H1 (cell line): ENCODE measurements around the gene ITGB5. TPM values are rescaled to one million over a fixed set of nuclear protein-coding genes. Genes with fewer than 3 reads are reported as not detected.
A peak's percentile ranks its signal among the peaks of the same experiment; 100 is the strongest.
"Not testable (repeated sequence)": the region's sequence is repeated elsewhere in the genome, so short reads cannot be mapped to it uniquely, and the experiment has no call there.

Experiments
- CTCF ChIA-PET: fragments of 300-600 bp; sonication (Branson Sonifier 250); formaldehyde crosslinking; loops from one replicate; lab custom pipeline; 2021; ENCODE audit not compliant: partially characterized antibody; lab: Charles Lee
- POLR2A ChIA-PET: fragments of 300-600 bp; sonication (Branson Sonifier 250); formaldehyde crosslinking; loops from one replicate; lab custom pipeline; 2021; ENCODE audit warnings: inconsistent platforms; ENCODE audit not compliant: partially characterized antibody; lab: Charles Lee
- DNase-seq, 2 experiments: peaks; one replicate each; pipeline versions ENCODE4 v3.0.0 to v3.0.0-alpha.2; 2010 to 2022; ENCODE audit warnings: low spot score in 2 of 2, low read depth in 1 of 2, mixed read lengths in 1 of 2
- FAIRE-seq: peaks from 2 replicates; lab custom pipeline; 2011; peaks lifted over from hg19 to GRCh38; lab: Jason Lieb, UNC
- H2AFZ ChIP-seq: 2 replicates; pipeline ENCODE4 v1.8.1; 2012; ENCODE audit warnings: low read length, inconsistent platforms
- H2AK5ac ChIP-seq: 2 replicates; pipeline ENCODE4 v1.6.1; 2013; ENCODE audit warnings: low read depth, low read length
- H2BK120ac ChIP-seq: replicated peaks from 2 replicates; pipeline ENCODE3; 2013; ENCODE audit warnings: low read depth, low read length, inconsistent platforms
- H2BK12ac ChIP-seq: 2 replicates; pipeline ENCODE4 v1.6.1; 2013; ENCODE audit warnings: low read depth, low read length
- H2BK15ac ChIP-seq: 2 replicates; pipeline ENCODE4 v1.6.1; 2013; ENCODE audit warnings: low read length
- H2BK20ac ChIP-seq: 2 replicates; pipeline ENCODE4 v1.6.1; 2013; ENCODE audit warnings: low read length
- H2BK5ac ChIP-seq: 2 replicates; pipeline ENCODE4 v1.6.1; 2013; ENCODE audit warnings: low read depth, low read length
- H3K14ac ChIP-seq: 2 replicates; pipeline ENCODE4 v1.6.1; 2013; ENCODE audit warnings: inconsistent platforms; ENCODE audit not compliant: insufficient read length
- H3K18ac ChIP-seq: 2 replicates; pipeline ENCODE4 v1.6.1; 2013; ENCODE audit warnings: low read length; ENCODE audit errors: extremely low read depth
- H3K23ac ChIP-seq: 2 replicates; pipeline ENCODE4 v1.6.1; 2013; ENCODE audit warnings: inconsistent platforms; ENCODE audit not compliant: insufficient read length
- H3K23me2 ChIP-seq: 2 replicates; pipeline ENCODE4 v1.6.1; 2013; ENCODE audit warnings: low read depth, low read length
- H3K27ac ChIP-seq: 2 replicates; pipeline ENCODE4 v1.6.1; 2011; ENCODE audit warnings: low read depth, low read length, inconsistent platforms
- H3K27me3 ChIP-seq, 4 experiments: replicated peaks in 1 of 4; 1 replicate in 1 of 4; 2 replicates in 3 of 4; pipeline versions ENCODE4 v1.6.1 to v1.8.1; 2011 to 2013; ENCODE audit warnings: low read length in 3 of 4, mild to moderate bottlenecking in 3 of 4, inconsistent platforms in 2 of 4, mixed read lengths in 2 of 4, moderate library complexity in 1 of 4; ENCODE audit not compliant: control insufficient read depth in 3 of 4, insufficient read depth in 3 of 4; ENCODE audit errors: extremely low read depth in 1 of 4
- H3K36me3 ChIP-seq, 4 experiments: 2 replicates each; pipeline versions ENCODE4 v1.6.1 to v1.8.1; 2011 to 2013; ENCODE audit warnings: mild to moderate bottlenecking in 4 of 4, low read length in 3 of 4, moderate library complexity in 2 of 4, control low read depth in 1 of 4, inconsistent platforms in 1 of 4; ENCODE audit not compliant: insufficient read depth in 4 of 4, control insufficient read depth in 2 of 4
- H3K4ac ChIP-seq: replicated peaks from 2 replicates; pipeline ENCODE3; 2013; ENCODE audit warnings: low read length, low read depth, mixed read lengths, inconsistent platforms; ENCODE audit not compliant: insufficient read length
- H3K4me1 ChIP-seq, 4 experiments: replicated peaks in 1 of 4; 1 replicate in 1 of 4; 2 replicates in 3 of 4; pipeline versions ENCODE4 v1.6.1 to v1.8.1; 2011 to 2013; ENCODE audit warnings: low read length in 3 of 4, inconsistent platforms in 2 of 4, mixed read lengths in 1 of 4; ENCODE audit not compliant: insufficient read depth in 4 of 4, control insufficient read depth in 3 of 4
- H3K4me2 ChIP-seq, 2 experiments: 2 replicates each; pipeline versions ENCODE4 v1.6.1 to v1.8.1; 2011 to 2013; ENCODE audit warnings: low read depth in 2 of 2, low read length in 2 of 2, control low read depth in 1 of 2, inconsistent platforms in 1 of 2, mild to moderate bottlenecking in 1 of 2; ENCODE audit not compliant: insufficient read depth in 1 of 2
- H3K4me3 ChIP-seq, 4 experiments: fragments of 200-600, 300-600 bp in 1 of 4; sonication (generic), shearing (Covaris generic), sonication (Bioruptor Twin) in 1 of 4; 2 replicates each; pipeline versions ENCODE4 v1.5.1 to v1.8.1; 2011 to 2016; ENCODE audit warnings: low read length in 4 of 4, low read depth in 3 of 4, control low read depth in 2 of 4, inconsistent platforms in 2 of 4, mild to moderate bottlenecking in 2 of 4, mixed read lengths in 1 of 4, moderate library complexity in 1 of 4; ENCODE audit not compliant: insufficient read depth in 2 of 4; ENCODE audit errors: extremely low read depth in 1 of 4
- H3K56ac ChIP-seq: replicated peaks from 2 replicates; pipeline ENCODE3; 2013; ENCODE audit warnings: low read depth, mild to moderate bottlenecking, mixed read lengths, low read length, inconsistent platforms; ENCODE audit not compliant: insufficient read length
- H3K79me1 ChIP-seq: 2 replicates; pipeline ENCODE4 v1.6.1; 2013; ENCODE audit warnings: low read depth, low read length, control low read depth
- H3K79me2 ChIP-seq, 2 experiments: 2 replicates each; pipeline versions ENCODE4 v1.6.1 to v1.8.1; 2012 to 2013; ENCODE audit warnings: low read length in 2 of 2, mild to moderate bottlenecking in 2 of 2, inconsistent platforms in 1 of 2; ENCODE audit not compliant: insufficient read depth in 2 of 2, control insufficient read depth in 1 of 2
- H3K9ac ChIP-seq, 4 experiments: replicated peaks in 1 of 4; 1 replicate in 1 of 4; 2 replicates in 3 of 4; pipeline versions ENCODE4 v1.6.1 to v1.8.1; 2011 to 2013; ENCODE audit warnings: low read depth in 3 of 4, low read length in 3 of 4, control low read depth in 2 of 4, mild to moderate bottlenecking in 2 of 4, moderate library complexity in 2 of 4, inconsistent platforms in 1 of 4; ENCODE audit errors: extremely low read depth in 1 of 4
- H3K9me3 ChIP-seq, 2 experiments: 2 replicates each; pipeline versions ENCODE4 v1.6.1 to v1.8.1; 2012 to 2013; ENCODE audit warnings: mild to moderate bottlenecking in 2 of 2, moderate library complexity in 2 of 2, control low read depth in 1 of 2, inconsistent platforms in 1 of 2, low read depth in 1 of 2, low read length in 1 of 2, mixed read lengths in 1 of 2; ENCODE audit not compliant: insufficient read depth in 2 of 2
- H4K20me1 ChIP-seq, 2 experiments: replicated peaks in 1 of 2; 2 replicates each; pipeline versions ENCODE3 to v1.8.1; 2011 to 2013; ENCODE audit warnings: inconsistent platforms in 2 of 2, low read length in 2 of 2, mild to moderate bottlenecking in 1 of 2; ENCODE audit not compliant: insufficient read depth in 2 of 2, control insufficient read depth in 1 of 2
- H4K5ac ChIP-seq: 2 replicates; pipeline ENCODE4 v1.6.1; 2013; ENCODE audit warnings: low read length, low read depth, mixed read lengths, inconsistent platforms; ENCODE audit not compliant: insufficient read length
- H4K8ac ChIP-seq: 2 replicates; pipeline ENCODE4 v1.8.0; 2013; ENCODE audit warnings: mild to moderate bottlenecking, moderate library complexity, low read length, inconsistent platforms; ENCODE audit not compliant: insufficient read depth; ENCODE audit errors: extremely low read depth
- H4K91ac ChIP-seq: replicated peaks from 2 replicates; pipeline ENCODE3; 2013; ENCODE audit warnings: low read length, mixed read lengths, inconsistent platforms; ENCODE audit not compliant: insufficient read length
- ASH2L ChIP-seq: fragments of 200-600, 300-600 bp; sonication (generic); IDR thresholded peaks from one replicate; pipeline ENCODE4 v1.7.1; 2017; ENCODE audit warnings: low read length
- CTCF ChIP-seq, 3 experiments: IDR thresholded peaks; 1 replicate in 2 of 3; 2 replicates in 1 of 3; pipeline versions ENCODE4 v1.5.1 to v1.6.1; 2011; ENCODE audit warnings: low read length in 3 of 3, mild to moderate bottlenecking in 3 of 3, inconsistent platforms in 2 of 3, low read depth in 1 of 3, moderate library complexity in 1 of 3; ENCODE audit not compliant: insufficient read depth in 1 of 3; ENCODE audit errors: control extremely low read depth in 1 of 3
- KDM1A ChIP-seq: fragments of 200-600, 300-600 bp; sonication (generic); IDR thresholded peaks from 2 replicates; pipeline ENCODE4 v1.7.1; 2016; ENCODE audit warnings: mild to moderate bottlenecking, low read length, borderline replicate concordance
- POLR2A ChIP-seq, 2 experiments: IDR thresholded peaks; 1 replicate in 1 of 2; 2 replicates in 1 of 2; pipeline ENCODE4 v1.6.1; 2011; ENCODE audit warnings: low read depth in 2 of 2, low read length in 2 of 2, mild to moderate bottlenecking in 2 of 2; ENCODE audit errors: control extremely low read depth in 1 of 2
- SP1 ChIP-seq: IDR thresholded peaks from 2 replicates; pipeline ENCODE4 v1.6.1; 2011; ENCODE audit warnings: low read depth, low read length
- TCF12 ChIP-seq: IDR thresholded peaks from 2 replicates; pipeline ENCODE4 v1.6.1; 2011; ENCODE audit warnings: low read depth, mild to moderate bottlenecking, low read length
- TEAD4 ChIP-seq: IDR thresholded peaks from 2 replicates; pipeline ENCODE4 v1.6.1; 2012; ENCODE audit warnings: low read depth, low read length, inconsistent platforms, mixed read lengths
- YY1 ChIP-seq: IDR thresholded peaks from 2 replicates; pipeline ENCODE4 v1.6.1; 2011; ENCODE audit warnings: low read depth, mild to moderate bottlenecking, low read length
- WGBS, 2 experiments: shearing (Covaris generic) in 1 of 2; methylation state at CpG; one replicate each; pipeline versions ENCODE4 v1.1.6 to v1.1.7; 2013 to 2015; ENCODE audit warnings: low lambda C conversion rate in 2 of 2, mixed read lengths in 2 of 2, inconsistent platforms in 1 of 2, low coverage in 1 of 2, missing lambda C conversion rate in 1 of 2; ENCODE audit not compliant: insufficient replicate concordance in 2 of 2, insufficient coverage in 1 of 2, insufficient read length in 1 of 2; ENCODE audit errors: extremely low coverage in 1 of 2, missing lambda C conversion rate in 1 of 2; 5-methylcytosine and 5-hydroxymethylcytosine counted together
- polyA plus RNA-seq, 7 experiments: library from polyadenylated mRNA; depleted of rRNA in 3 of 7; stranded (reverse) in 5 of 7; unstranded in 2 of 7; fragments of >200 nt in 5 of 7; fragments of 200-250 nt in 2 of 7; gene quantifications; 1 replicate in 5 of 7; 2 replicates in 1 of 7; 4 replicates in 1 of 7; pipeline versions ENCODE4 v1.2.1 to v1.2.3, GENCODE V29; 2011 to 2013; ENCODE audit warnings: missing spikeins in 2 of 7, mixed read lengths in 2 of 7
- total RNA-seq: library from RNA; stranded (reverse); fragmentation: NEBNext Ultra II Directional; extraction: Animal tissue kit (Norgen Biotek cat#: 25700); gene quantifications from 2 replicates; pipeline ENCODE4 v1.2.1, GENCODE V29; 2021

Gene ITGB5
- total and polyA plus RNA-seq, 2 of the 8 experiments (the other 6 are each of a cell fraction or from before 2014, with no cell fraction given), result 101 to 268 TPM

GRCh38 chr3:124827476-124828206 lies 59.5 kb downstream of the ITGB5 start:
- H3K27me3 ChIP-seq, H3K79me1 ChIP-seq, H3K56ac ChIP-seq, H4K5ac ChIP-seq, H3K4ac ChIP-seq, H3K14ac ChIP-seq, FAIRE-seq, H3K23ac ChIP-seq, H3K79me2 ChIP-seq, H3K23me2 ChIP-seq, H4K20me1 ChIP-seq, H4K8ac ChIP-seq, H2BK15ac ChIP-seq, H3K9ac ChIP-seq, H2AFZ ChIP-seq, H3K9me3 ChIP-seq, H3K36me3 ChIP-seq: not testable (repeated sequence)
- peak overlapping the region; percentile 91 for H2BK120ac ChIP-seq
- ChIA-PET CTCF (interaction anchor here (0.8 to 2.7 kb wide), 22 partner anchors 8 to 74 kb away, joined by 3 to 14 read pairs (median 5); no protein-coding TSS in a partner anchor), POLR2A (interaction anchor here (0.7 to 2.1 kb wide), 10 partner anchors 13 to 157 kb away, joined by 3 to 19 read pairs (median 3); partner anchors contain the start of gene ITGB5)
- H3K4me1 ChIP-seq, result peaks cover 7 to 27% (median 21%) of the 10 kb centered on the region in 4 experiments
- H3K18ac ChIP-seq, result 0 out of 2 replicates have a peak overlapping the region, but pooled peaks have one; percentile 36
- H4K91ac ChIP-seq, result peak overlapping the region; percentile 61
- TF ChIP-seq YY1, result peak; percentile 76
- TF ChIP-seq SP1, result 0 out of 2 replicates have a peak, but pooled peaks have one; percentile 21
- peak in 1 of 2 experiments; percentile 25; a peak in 1 of 3 replicates for TF ChIP-seq POLR2A (IDR thresholded peaks at IDR 0.05; ENCODE audit: control extremely low read depth in 1 of 2, low read depth in 2 of 2, low read length in 2 of 2)
- TF ChIP-seq TEAD4, result peak; percentile 95
- 0 out of 2 replicates have a peak, but pooled peaks have one; percentile 5 for TF ChIP-seq KDM1A
- TF ChIP-seq CTCF (IDR thresholded peaks at IDR 0.05; ENCODE audit: control extremely low read depth in 1 of 3, insufficient read depth in 1 of 3, low read depth in 1 of 3, low read length in 3 of 3), result peak in 1 of 3 experiments; percentile 37; a peak in 1 of 4 replicates
- peak; percentile 67 for TF ChIP-seq ASH2L
- 0 out of 2 replicates have a peak, but pooled peaks have one; percentile 43 for TF ChIP-seq TCF12
- H2BK20ac ChIP-seq, result 0 out of 2 replicates have a peak overlapping the region, but pooled peaks have one; percentile 16
- peak in 1 of 2 experiments; percentile 59 for DNase-seq
- peak overlapping the region; percentile 31 to 50 for H3K4me2 ChIP-seq
- H2AK5ac ChIP-seq, result peak overlapping the region; percentile 68; the same call in 1 of the 2 replicates
- H2BK12ac ChIP-seq, result peak overlapping the region; percentile 85; the same call in 1 of the 2 replicates
- WGBS, 2 experiments, result 13% methylated on average over 14 of the region's 15 CpGs; no CpG with 5 or more reads in 1 of the 2 experiments
- peak overlapping the region in 1 of 4 experiments; percentile 30; a peak in 1 of 8 replicates for H3K4me3 ChIP-seq
- H2BK5ac ChIP-seq, result peak overlapping the region; percentile 55; the same call in 1 of the 2 replicates
- H3K27ac ChIP-seq, result peak overlapping the region; percentile 66
